ENCODE data around the gene CARD10. TPM values are rescaled to one million over a fixed set of nuclear protein-coding genes. Genes with fewer than 3 reads are reported as not detected.

CARD10 gene, protein sequence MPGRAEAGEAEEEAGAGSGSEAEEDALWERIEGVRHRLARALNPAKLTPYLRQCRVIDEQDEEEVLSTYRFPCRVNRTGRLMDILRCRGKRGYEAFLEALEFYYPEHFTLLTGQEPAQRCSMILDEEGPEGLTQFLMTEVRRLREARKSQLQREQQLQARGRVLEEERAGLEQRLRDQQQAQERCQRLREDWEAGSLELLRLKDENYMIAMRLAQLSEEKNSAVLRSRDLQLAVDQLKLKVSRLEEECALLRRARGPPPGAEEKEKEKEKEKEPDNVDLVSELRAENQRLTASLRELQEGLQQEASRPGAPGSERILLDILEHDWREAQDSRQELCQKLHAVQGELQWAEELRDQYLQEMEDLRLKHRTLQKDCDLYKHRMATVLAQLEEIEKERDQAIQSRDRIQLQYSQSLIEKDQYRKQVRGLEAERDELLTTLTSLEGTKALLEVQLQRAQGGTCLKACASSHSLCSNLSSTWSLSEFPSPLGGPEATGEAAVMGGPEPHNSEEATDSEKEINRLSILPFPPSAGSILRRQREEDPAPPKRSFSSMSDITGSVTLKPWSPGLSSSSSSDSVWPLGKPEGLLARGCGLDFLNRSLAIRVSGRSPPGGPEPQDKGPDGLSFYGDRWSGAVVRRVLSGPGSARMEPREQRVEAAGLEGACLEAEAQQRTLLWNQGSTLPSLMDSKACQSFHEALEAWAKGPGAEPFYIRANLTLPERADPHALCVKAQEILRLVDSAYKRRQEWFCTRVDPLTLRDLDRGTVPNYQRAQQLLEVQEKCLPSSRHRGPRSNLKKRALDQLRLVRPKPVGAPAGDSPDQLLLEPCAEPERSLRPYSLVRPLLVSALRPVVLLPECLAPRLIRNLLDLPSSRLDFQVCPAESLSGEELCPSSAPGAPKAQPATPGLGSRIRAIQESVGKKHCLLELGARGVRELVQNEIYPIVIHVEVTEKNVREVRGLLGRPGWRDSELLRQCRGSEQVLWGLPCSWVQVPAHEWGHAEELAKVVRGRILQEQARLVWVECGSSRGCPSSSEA
- total RNA-seq = 10 to 100 TPM; 11.6 to 24.1 (median 20.9) TPM

DNA sequence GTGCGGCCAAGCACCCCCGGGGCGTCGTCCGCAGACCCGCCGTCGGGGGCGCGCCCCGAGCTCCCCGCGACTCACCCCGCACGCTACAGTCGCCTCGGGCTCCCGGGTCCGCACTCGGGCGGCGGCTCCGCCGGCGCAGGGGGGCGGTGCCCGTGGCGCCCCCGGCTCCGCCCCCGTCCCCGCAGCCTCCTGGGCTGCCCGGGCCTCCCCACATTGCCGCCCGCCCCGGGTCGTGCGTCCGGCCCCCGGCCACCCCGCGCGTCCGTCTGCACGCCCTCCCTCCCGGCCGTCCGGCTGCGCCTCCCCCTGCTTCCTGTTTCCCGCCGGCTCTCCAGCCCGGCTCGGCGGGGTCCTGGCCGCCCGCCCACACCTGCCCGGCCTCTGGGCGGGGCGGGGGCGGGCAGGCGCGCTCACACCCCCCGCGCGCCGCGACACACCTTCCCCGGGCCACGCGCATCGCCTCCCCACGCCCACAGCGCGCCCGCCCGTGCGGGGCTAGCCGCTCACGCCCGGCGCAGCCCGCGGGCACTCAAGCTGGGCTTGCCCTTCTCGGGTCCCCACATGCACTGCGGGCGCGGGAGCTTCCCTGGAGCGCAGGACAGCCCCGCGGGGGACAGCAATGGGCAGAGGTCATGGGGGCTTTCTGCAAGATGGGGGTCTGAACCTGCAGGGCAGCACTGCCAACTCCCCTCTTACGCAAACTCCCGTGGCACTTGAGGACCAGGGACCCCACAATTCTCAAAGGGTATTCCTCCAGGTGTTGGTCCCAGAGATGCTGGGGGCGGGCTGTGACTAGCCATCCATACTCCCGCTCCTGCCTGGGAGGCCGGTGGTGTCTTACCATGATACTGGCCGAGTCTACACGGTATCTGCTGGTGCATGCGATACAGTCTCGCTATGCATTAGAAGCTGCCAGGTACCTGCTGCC lies at the start of gene CARD10:
Gene CARD10, minus strand, starts transcription at position 148 of the 928 bp plus-strand sequence. CDS start 215 bp downstream, outside the sequence.
- intact Hi-C loops (cut with DNase I) = no loop called here
- peak within 1 kb of the TSS; percentile 74 to 89 (median 83) for H3K27ac ChIP-seq
- peaks cover 9 to 37% (median 17%) of the 10 kb centered on the region in 3 donors for H3K4me1 ChIP-seq
- peaks cover 0 to 70% (median 0%) of the 10 kb centered on the region in 4 donors for H3K27me3 ChIP-seq
- no peak for DNase-seq
- 0 to 26% methylated on average over 3 to 6 of the region's 99 CpGs for WGBS, 2 donors
- peaks cover 0 to 14% (median 0%) of the 10 kb centered on the region in 3 donors for H3K36me3 ChIP-seq
- H3K9me3 ChIP-seq = no peaks in the 10 kb centered on the region
- H3K4me3 ChIP-seq = peak within 1 kb of the TSS; percentile 51 to 83 (median 76)
- TF ChIP-seq POLR2A (IDR thresholded peaks at IDR 0.05) = peak in 1 of 4 donors; percentile 13
- TF ChIP-seq, protein P1, sequence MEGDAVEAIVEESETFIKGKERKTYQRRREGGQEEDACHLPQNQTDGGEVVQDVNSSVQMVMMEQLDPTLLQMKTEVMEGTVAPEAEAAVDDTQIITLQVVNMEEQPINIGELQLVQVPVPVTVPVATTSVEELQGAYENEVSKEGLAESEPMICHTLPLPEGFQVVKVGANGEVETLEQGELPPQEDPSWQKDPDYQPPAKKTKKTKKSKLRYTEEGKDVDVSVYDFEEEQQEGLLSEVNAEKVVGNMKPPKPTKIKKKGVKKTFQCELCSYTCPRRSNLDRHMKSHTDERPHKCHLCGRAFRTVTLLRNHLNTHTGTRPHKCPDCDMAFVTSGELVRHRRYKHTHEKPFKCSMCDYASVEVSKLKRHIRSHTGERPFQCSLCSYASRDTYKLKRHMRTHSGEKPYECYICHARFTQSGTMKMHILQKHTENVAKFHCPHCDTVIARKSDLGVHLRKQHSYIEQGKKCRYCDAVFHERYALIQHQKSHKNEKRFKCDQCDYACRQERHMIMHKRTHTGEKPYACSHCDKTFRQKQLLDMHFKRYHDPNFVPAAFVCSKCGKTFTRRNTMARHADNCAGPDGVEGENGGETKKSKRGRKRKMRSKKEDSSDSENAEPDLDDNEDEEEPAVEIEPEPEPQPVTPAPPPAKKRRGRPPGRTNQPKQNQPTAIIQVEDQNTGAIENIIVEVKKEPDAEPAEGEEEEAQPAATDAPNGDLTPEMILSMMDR (IDR thresholded peaks at IDR 0.05) = no peak

DNA sequence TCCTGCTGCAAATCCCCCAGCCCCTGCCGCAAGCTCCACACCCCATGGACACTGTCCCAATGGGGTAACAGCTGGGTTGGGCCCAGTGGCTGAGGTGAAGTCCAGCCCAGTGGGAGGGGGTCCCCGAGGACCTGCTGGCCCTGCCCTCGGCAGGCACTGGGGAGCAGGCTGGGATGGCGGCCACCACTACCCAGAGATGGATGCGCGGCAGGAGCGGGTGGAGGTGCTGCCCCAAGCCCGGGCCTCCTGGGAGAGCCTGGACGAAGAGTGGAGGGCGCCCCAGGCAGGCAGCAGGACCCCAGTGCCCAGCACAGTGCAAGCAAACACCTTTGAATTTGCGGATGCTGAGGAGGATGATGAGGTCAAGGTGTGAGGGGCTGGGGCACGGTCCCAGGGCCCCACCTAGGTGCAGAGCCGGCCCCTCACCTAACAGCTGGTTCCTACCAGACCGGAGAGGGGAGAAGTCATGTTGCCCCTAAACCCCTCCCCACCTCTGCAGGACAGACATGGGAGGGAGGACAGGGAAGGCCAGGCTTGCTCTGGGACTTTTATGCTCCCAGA lies 49.3 kb upstream of the CARD10 start:
- 92% methylated on average over 6 of the region's 14 CpGs; no CpG with 5 or more reads in 1 of the 2 donors for WGBS, 2 donors
- H3K27ac ChIP-seq = peak overlapping the region in 1 of 4 donors; percentile 16
- intact Hi-C loops (cut with DNase I) = no loop called here
- H3K4me1 ChIP-seq = peaks cover 50 to 72% (median 58%) of the 10 kb centered on the region in 3 donors
- peaks cover 22 to 38% (median 23%) of the 10 kb centered on the region in 3 donors for H3K36me3 ChIP-seq
- no peaks in the 10 kb centered on the region for H3K9me3 ChIP-seq
- DNase-seq = no peak
- no peak overlapping the region for H3K4me3 ChIP-seq
- no peak for TF ChIP-seq POLR2A (IDR thresholded peaks at IDR 0.05)
- TF ChIP-seq, protein P1 (IDR thresholded peaks at IDR 0.05) = no peak
- no peaks in the 10 kb centered on the region for H3K27me3 ChIP-seq

DNA sequence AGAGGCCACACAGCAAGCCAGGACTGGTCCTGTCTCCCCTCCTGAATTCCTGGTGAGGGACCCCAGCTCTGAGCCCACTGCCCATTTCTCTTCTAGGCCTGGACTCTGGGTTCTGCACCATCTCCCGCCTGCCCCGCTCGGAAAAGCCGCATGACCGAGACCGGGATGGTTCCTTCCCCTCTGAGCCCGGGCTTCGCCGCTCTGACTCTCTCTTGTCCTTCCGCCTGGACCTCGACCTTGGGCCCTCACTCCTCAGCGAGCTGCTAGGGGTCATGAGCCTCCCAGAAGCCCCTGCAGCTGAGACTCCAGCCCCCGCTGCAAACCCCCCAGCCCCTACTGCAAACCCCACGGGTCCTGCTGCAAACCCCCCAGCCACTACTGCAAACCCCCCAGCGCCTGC lies 48.8 kb upstream of the CARD10 start:
- H3K27ac ChIP-seq = peak overlapping the region in 2 of 4 donors; percentile 83 to 99
- H3K36me3 ChIP-seq = peaks cover 22 to 38% (median 23%) of the 10 kb centered on the region in 3 donors
- 87 to 94% methylated on average over 11 to 12 of the region's 15 CpGs for WGBS, 2 donors
- DNase-seq = no peak
- H3K27me3 ChIP-seq = no peaks in the 10 kb centered on the region
- intact Hi-C loops (cut with DNase I) = no loop called here
- H3K9me3 ChIP-seq = no peaks in the 10 kb centered on the region
- H3K4me3 ChIP-seq = no peak overlapping the region
- H3K4me1 ChIP-seq = peaks cover 53 to 77% (median 62%) of the 10 kb centered on the region in 3 donors
- no peak for TF ChIP-seq POLR2A (IDR thresholded peaks at IDR 0.05)
- TF ChIP-seq, protein P1 (IDR thresholded peaks at IDR 0.05) = no peak

Data from esophagus squamous epithelium (tissue), 5 donors.